Aorta (tissue), 5 donors: ENCODE measurements around the gene GINS1. TPM values are rescaled to one million over a fixed set of nuclear protein-coding genes. Genes with fewer than 3 reads are reported as not detected.

ENCODE experiments used
- ATAC-seq: fragments of 200-7000 bp; cut with Tn5 transposase; one replicate; pipeline ENCODE4 v1.9.1; 2022; ENCODE audit warnings: moderate library complexity; ENCODE audit not compliant: low FRiP score
- DNase-seq, 2 donors: peaks; one replicate each; pipeline ENCODE4 v3.0.0-alpha.2; 2020
- H3K27ac ChIP-seq, 2 donors: one replicate each; pipeline ENCODE4 v1.5.1; 2013; ENCODE audit warnings: low read length in 2 of 2, mild to moderate bottlenecking in 2 of 2, moderate library complexity in 2 of 2, control low read depth in 1 of 2, inconsistent platforms in 1 of 2, low read depth in 1 of 2
- H3K27me3 ChIP-seq, 2 donors: one replicate each; pipeline ENCODE4 v1.6.1; 2013; ENCODE audit warnings: control low read depth in 1 of 2, low read length in 1 of 2, mild to moderate bottlenecking in 1 of 2, moderate library complexity in 1 of 2; ENCODE audit not compliant: insufficient read depth in 2 of 2, control insufficient read depth in 1 of 2
- H3K36me3 ChIP-seq, 2 donors: one replicate each; pipeline ENCODE4 v1.6.1; 2013; ENCODE audit warnings: control low read depth in 1 of 2, low read length in 1 of 2, mild to moderate bottlenecking in 1 of 2; ENCODE audit not compliant: insufficient read depth in 2 of 2, control insufficient read depth in 1 of 2
- H3K4me1 ChIP-seq, 2 donors: one replicate each; pipeline ENCODE4 v1.6.1; 2013; ENCODE audit warnings: low read length in 2 of 2, control low read depth in 1 of 2, mild to moderate bottlenecking in 1 of 2, moderate library complexity in 1 of 2; ENCODE audit not compliant: insufficient read depth in 2 of 2, control insufficient read depth in 1 of 2
- H3K4me3 ChIP-seq, 2 donors: one replicate each; pipeline ENCODE4 v1.5.1; 2013; ENCODE audit warnings: low read length in 2 of 2, control low read depth in 1 of 2, mild to moderate bottlenecking in 1 of 2
- H3K9me3 ChIP-seq: one replicate; pipeline ENCODE4 v1.6.1; 2013; ENCODE audit warnings: mild to moderate bottlenecking, low read length; ENCODE audit not compliant: control insufficient read depth
- WGBS, 2 donors: extraction: QIAGEN DNeasy Blood & Tissue Kit; methylation state at CpG; one replicate each; pipeline ENCODE4 v1.1.7; 2013; 5-methylcytosine and 5-hydroxymethylcytosine counted together
- intact Hi-C, 2 donors: fragments of 100-400 bp; cut with DNase I; formaldehyde crosslinking; loops; one replicate each; pipeline versions ENCODE4 v1.14.2 to v1.15.0; 2022
- polyA plus RNA-seq, 2 donors: library from polyadenylated mRNA; stranded (reverse); fragments of 200-250 nt; gene quantifications; one replicate each; pipeline ENCODE4 v1.2.3, GENCODE V29; 2013
- total RNA-seq, 2 donors: library from RNA; stranded (reverse); fragmentation: NEBNext Ultra II Directional; extraction: Animal tissue kit (Norgen Biotek cat#: 25700); gene quantifications; one replicate each; pipeline ENCODE4 v1.2.1, GENCODE V29; 2021
- donor health status: healthy with polysubstance abuse.
- donor health status: Bipolar disorder and iron deficiency.
- donor health status: DM: no; HTN: no; CAD: no.
- donor health status: DM: no; HTN: no; CAD: no.
- donor health status: DM: yes; HTN: yes; CAD: no.

The GINS1 gene
- total and polyA plus RNA-seq, 4 donors, result 0.28 to 1.5 (median 1.2) TPM

- intact Hi-C loops, result no loop called here
- no peaks in the 10 kb centered on the region for H3K4me1 ChIP-seq
- H3K27ac ChIP-seq, result no peak overlapping the region
- 93 to 94% methylated on average over 20 to 22 of the region's 22 CpGs for WGBS, 2 donors
- no peak for ATAC-seq
- peak in 1 of 2 donors; percentile 49 for DNase-seq
- no peak overlapping the region for H3K4me3 ChIP-seq
- no peaks in the 10 kb centered on the region for H3K27me3 ChIP-seq
- H3K9me3 ChIP-seq, result no peaks in the 10 kb centered on the region
- peaks cover 1 to 5% of the 10 kb centered on the region in 2 donors for H3K36me3 ChIP-seq
Observed at GRCh38 chr20:25457886-25458680, 50.6 kb downstream of the GINS1 start.

GRCh38 chr20:25459111-25459830, 51.8 kb downstream of the GINS1 start:
- Histone ChIP-seq H3K27me3 (no peaks in the 10 kb centered on the region), H3K27ac (no peak overlapping the region), H3K36me3 (peaks cover 0 to 4% of the 10 kb centered on the region in 2 donors), H3K4me3 (no peak overlapping the region), H3K4me1 (no peaks in the 10 kb centered on the region), H3K9me3 (no peaks in the 10 kb centered on the region)
- 87 to 89% methylated on average over 19 to 20 of the region's 20 CpGs for WGBS, 2 donors
- intact Hi-C loops, result no loop called here
- ATAC-seq (no peak), DNase-seq (peak in 1 of 2 donors; percentile 56)

GRCh38 chr20:25459916-25460535, 52.6 kb downstream of the GINS1 start:
- no peak overlapping the region for H3K4me3 ChIP-seq
- H3K9me3 ChIP-seq, result no peaks in the 10 kb centered on the region
- ATAC-seq (no peak), DNase-seq (peak in 1 of 2 donors; percentile 63)
- no peaks in the 10 kb centered on the region for H3K4me1 ChIP-seq
- WGBS, 2 donors, result 80 to 84% methylated on average over 12 of the region's 12 CpGs
- no peaks in the 10 kb centered on the region for H3K27me3 ChIP-seq
- H3K27ac ChIP-seq, result no peak overlapping the region
- peaks cover 0 to 2% of the 10 kb centered on the region in 2 donors for H3K36me3 ChIP-seq
- intact Hi-C loops, result no loop called here

GRCh38 chr20:25460566-25461280, 53.2 kb downstream of the GINS1 start:
- intact Hi-C loops, result no loop called here
- ATAC-seq (peak; percentile 28), DNase-seq (peak in 1 of 2 donors; percentile 69)
- H3K36me3 ChIP-seq, result peaks cover 2 to 4% of the 10 kb centered on the region in 2 donors
- H3K27ac ChIP-seq, result no peak overlapping the region
- H3K4me3 ChIP-seq, result no peak overlapping the region
- 88 to 92% methylated on average over 19 of the region's 19 CpGs for WGBS, 2 donors
- no peaks in the 10 kb centered on the region for H3K27me3 ChIP-seq
- H3K9me3 ChIP-seq, result no peaks in the 10 kb centered on the region
- H3K4me1 ChIP-seq, result no peaks in the 10 kb centered on the region

- no peaks in the 10 kb centered on the region for H3K4me1 ChIP-seq
- ATAC-seq (no peak), DNase-seq (no peak)
- H3K4me3 ChIP-seq, result no peak overlapping the region
- no peaks in the 10 kb centered on the region for H3K27me3 ChIP-seq
- intact Hi-C loops, result no loop called here
- H3K36me3 ChIP-seq, result peaks cover 2 to 4% of the 10 kb centered on the region in 2 donors
- H3K9me3 ChIP-seq, result no peaks in the 10 kb centered on the region
- 82 to 86% methylated on average over 9 of the region's 9 CpGs for WGBS, 2 donors
- no peak overlapping the region for H3K27ac ChIP-seq
Observed at GRCh38 chr20:25461281-25461650, 53.8 kb downstream of the GINS1 start.

GRCh38 chr20:25461786-25462545, 54.5 kb downstream of the GINS1 start:
- Histone ChIP-seq H3K27me3 (no peaks in the 10 kb centered on the region), H3K27ac (no peak overlapping the region), H3K4me3 (no peak overlapping the region), H3K36me3 (peaks cover 3 to 5% of the 10 kb centered on the region in 2 donors), H3K4me1 (no peaks in the 10 kb centered on the region), H3K9me3 (no peaks in the 10 kb centered on the region)
- peak; percentile 55 to 71 for DNase-seq
- intact Hi-C loops, result no loop called here
- no peak for ATAC-seq
- WGBS, 2 donors, result 79 to 85% methylated on average over 18 of the region's 18 CpGs

GRCh38 chr20:25464501-25465242, 57.2 kb downstream of the GINS1 start:
- DNase-seq (peak in 1 of 2 donors; percentile 54), ATAC-seq (no peak)
- Histone ChIP-seq H3K36me3 (peaks cover 3 to 7% of the 10 kb centered on the region in 2 donors), H3K4me1 (no peaks in the 10 kb centered on the region), H3K27me3 (no peaks in the 10 kb centered on the region), H3K27ac (no peak overlapping the region), H3K9me3 (no peaks in the 10 kb centered on the region), H3K4me3 (no peak overlapping the region)
- intact Hi-C loops, result no loop called here
- WGBS, 2 donors, result 74 to 79% methylated on average over 13 of the region's 13 CpGs
